Amygdala (tissue), 56 donors: Measurements from ENCODE around the gene HAPLN3.

ENCODE experiments used
- DNase-seq, 56 donors: peaks; one replicate each; lab custom pipeline; 2025; lab: John Stamatoyannopoulos, UW

The HAPLN3 gene

GRCh38 chr15:88833731-88834100 is 61.6 kb downstream of the HAPLN3 start:
- DNase-seq = peak in 1 of 56 donors; percentile 2

GRCh38 chr15:88832820-88833730 is 62.3 kb downstream of the HAPLN3 start:
- no peak for DNase-seq

GRCh38 chr15:88830016-88830415 is 65.3 kb downstream of the HAPLN3 start:
- DNase-seq = no peak

GRCh38 chr15:88828791-88829190 is 66.6 kb downstream of the HAPLN3 start:
- DNase-seq = no peak
